Adrenal gland (tissue), 12 donors: ENCODE results near the gene WWOX. TPM values are rescaled to one million over a fixed set of nuclear protein-coding genes. Genes with fewer than 3 reads are reported as not detected.

ENCODE experiments used
- DNase-seq, 7 donors: peaks; one replicate each; pipeline ENCODE4 v3.0.0-alpha.2; 2019 to 2020
- H3K27ac ChIP-seq, 5 donors: fragments of 200-600 bp; sonication (generic) in 4 of 5; 1 replicate in 3 of 5; 2 replicates in 2 of 5; pipeline versions ENCODE4 v1.5.1 to v1.8.0; 2016 to 2020; ENCODE audit warnings: mild to moderate bottlenecking in 1 of 5
- H3K27me3 ChIP-seq: fragments of 200-600 bp; 2 replicates; pipeline ENCODE4 v1.8.0; 2021
- H3K36me3 ChIP-seq, 2 donors: fragments of 200-600 bp; replicated peaks in 1 of 2; 1 replicate in 1 of 2; 2 replicates in 1 of 2; pipeline versions ENCODE4 v1.5.1 to v1.8.0; 2018 to 2022
- H3K4me1 ChIP-seq, 2 donors: fragments of 200-600 bp; replicated peaks in 1 of 2; 1 replicate in 1 of 2; 2 replicates in 1 of 2; pipeline versions ENCODE4 v1.5.1 to v1.8.0; 2018 to 2021
- H3K4me3 ChIP-seq, 4 donors: fragments of 200-600 bp; sonication (generic) in 3 of 4; one replicate each; pipeline ENCODE4 v1.5.1; 2016 to 2018
- H3K9me3 ChIP-seq, 3 donors: fragments of 200-600 bp; sonication (generic) in 1 of 3; replicated peaks in 1 of 3; 1 replicate in 2 of 3; 2 replicates in 1 of 3; pipeline versions ENCODE4 v1.5.1 to v1.8.0; 2016 to 2021
- POLR2A ChIP-seq, 2 donors: fragments of 450-650 bp; IDR thresholded peaks; one replicate each; pipeline ENCODE4 v1.6.1; 2017; ENCODE audit warnings: antibody characterized with exemption in 2 of 2, mild to moderate bottlenecking in 2 of 2, moderate library complexity in 1 of 2
- WGBS, 4 donors: extraction: QIAGEN DNeasy Blood & Tissue Kit in 2 of 4; methylation state at CpG; one replicate each; pipeline versions ENCODE4 v1.1.5 to v1.1.7; 2013 to 2017; 5-methylcytosine and 5-hydroxymethylcytosine counted together
- intact Hi-C, 2 donors: fragments of 100-400 bp; cut with DNase I; formaldehyde crosslinking; loops; one replicate each; pipeline versions ENCODE4 v1.14.1 to v1.15.0; 2022 to 2023
- polyA plus RNA-seq, 3 donors: library from polyadenylated mRNA; stranded (reverse); fragments of 200-250 nt in 2 of 3; fragments of 350-450 nt in 1 of 3; fragmentation: Illumina TruSeq in 1 of 3; extraction: RNeasy Lipid Tissue Mini Kit (QIAGEN cat#74804) in 1 of 3; gene quantifications; one replicate each; pipeline ENCODE4 v1.2.3, GENCODE V29; 2013 to 2014
- total RNA-seq, 9 donors: library from RNA; depleted of rRNA in 4 of 9; stranded (reverse); fragments of >200 nt in 4 of 9; fragments of 120-200 nt in 1 of 9; fragmentation: NEBNext Ultra II Directional in 1 of 9; extraction: Animal tissue kit (Norgen Biotek cat#: 25700) in 1 of 9; gene quantifications; one replicate each; pipeline versions ENCODE4 v1.1.0 to v1.2.4, GENCODE V29; 2013 to 2023
- TF ChIP-seq, protein P1 (sequence below), 6 experiments: fragments of 450-650 bp in 4 of 6; fragments of 200-600 bp in 2 of 6; sonication (generic) in 1 of 6; IDR thresholded peaks; 1 replicate in 5 of 6; 2 replicates in 1 of 6; pipeline versions ENCODE4 v1.5.1 to v1.8.0; 2016 to 2021; ENCODE audit warnings: antibody characterized with exemption in 6 of 6, mild to moderate bottlenecking in 2 of 6, moderate library complexity in 1 of 6
- donor health status: healthy with polysubstance abuse.
- donor health status: Bipolar disorder and iron deficiency.
- donor health status: DM: yes; HTN: yes; CAD: no.
- donor health status: DM: no; HTN: no; CAD: no.
- donor health status: DM: no; HTN: no; CAD: no.
- donor health status: DM: yes; HTN: yes; CAD: no.

The WWOX gene
- total and polyA plus RNA-seq, 12 donors: 11.8 to 74.6 (median 20.5) TPM

DNA sequence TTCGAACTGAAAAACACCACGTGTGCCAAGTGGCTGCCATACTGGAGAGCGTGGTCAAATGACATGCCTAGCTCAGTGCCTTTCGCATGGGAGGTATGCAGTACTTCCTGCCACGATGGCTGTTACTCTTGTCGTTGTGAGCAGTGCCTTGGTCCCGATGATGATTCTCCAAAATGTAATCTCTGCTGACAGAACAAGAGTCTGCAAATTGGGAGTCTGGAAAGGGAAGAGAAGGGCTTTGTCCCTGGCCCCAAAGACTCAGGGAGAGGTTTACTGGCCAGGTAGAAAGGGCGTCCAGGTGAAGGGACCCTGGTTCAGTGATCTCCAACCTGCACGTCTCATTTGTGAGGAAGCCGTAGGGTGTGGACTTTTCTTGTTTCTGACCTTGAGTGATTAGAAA is 336.6 kb downstream of the WWOX start:
- Histone ChIP-seq H3K27me3 (no peaks in the 10 kb centered on the region), H3K36me3 (no peaks in the 10 kb centered on the region), H3K27ac (no peak overlapping the region), H3K9me3 (no peaks in the 10 kb centered on the region), H3K4me3 (no peak overlapping the region), H3K4me1 (no peaks in the 10 kb centered on the region)
- intact Hi-C loops: no loop called here
- DNase-seq: no peak
- WGBS, 4 donors: 85 to 94% (median 92%) methylated on average over 10 of the region's 10 CpGs
- no peak for TF ChIP-seq POLR2A (IDR thresholded peaks at IDR 0.05)
- TF ChIP-seq, protein P1, sequence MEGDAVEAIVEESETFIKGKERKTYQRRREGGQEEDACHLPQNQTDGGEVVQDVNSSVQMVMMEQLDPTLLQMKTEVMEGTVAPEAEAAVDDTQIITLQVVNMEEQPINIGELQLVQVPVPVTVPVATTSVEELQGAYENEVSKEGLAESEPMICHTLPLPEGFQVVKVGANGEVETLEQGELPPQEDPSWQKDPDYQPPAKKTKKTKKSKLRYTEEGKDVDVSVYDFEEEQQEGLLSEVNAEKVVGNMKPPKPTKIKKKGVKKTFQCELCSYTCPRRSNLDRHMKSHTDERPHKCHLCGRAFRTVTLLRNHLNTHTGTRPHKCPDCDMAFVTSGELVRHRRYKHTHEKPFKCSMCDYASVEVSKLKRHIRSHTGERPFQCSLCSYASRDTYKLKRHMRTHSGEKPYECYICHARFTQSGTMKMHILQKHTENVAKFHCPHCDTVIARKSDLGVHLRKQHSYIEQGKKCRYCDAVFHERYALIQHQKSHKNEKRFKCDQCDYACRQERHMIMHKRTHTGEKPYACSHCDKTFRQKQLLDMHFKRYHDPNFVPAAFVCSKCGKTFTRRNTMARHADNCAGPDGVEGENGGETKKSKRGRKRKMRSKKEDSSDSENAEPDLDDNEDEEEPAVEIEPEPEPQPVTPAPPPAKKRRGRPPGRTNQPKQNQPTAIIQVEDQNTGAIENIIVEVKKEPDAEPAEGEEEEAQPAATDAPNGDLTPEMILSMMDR (IDR thresholded peaks at IDR 0.05): no peak

DNA sequence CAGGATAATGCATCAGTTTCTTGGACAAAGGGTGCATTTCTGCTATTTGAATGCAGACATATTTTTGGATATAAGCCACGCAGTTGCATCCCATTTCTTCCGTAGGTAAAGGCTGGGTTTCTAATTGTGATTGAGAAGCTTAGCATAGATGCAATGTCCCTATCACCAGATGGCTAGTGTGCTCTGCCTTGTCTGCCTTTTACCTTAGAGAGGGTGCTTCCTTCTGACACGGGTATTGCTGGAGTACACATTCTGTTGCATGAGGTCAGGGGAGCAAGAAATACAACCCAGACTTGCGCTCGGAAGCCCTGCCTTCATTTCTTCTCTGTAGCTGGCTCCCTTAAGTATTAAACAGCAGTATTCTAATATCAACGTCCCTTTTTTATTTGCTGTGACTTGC is 337.4 kb downstream of the WWOX start:
- DNase-seq: no peak
- Histone ChIP-seq H3K27me3 (no peaks in the 10 kb centered on the region), H3K4me1 (no peaks in the 10 kb centered on the region), H3K4me3 (no peak overlapping the region), H3K36me3 (no peaks in the 10 kb centered on the region), H3K27ac (no peak overlapping the region), H3K9me3 (no peaks in the 10 kb centered on the region)
- TF ChIP-seq, protein P1 (IDR thresholded peaks at IDR 0.05): no peak
- TF ChIP-seq POLR2A (IDR thresholded peaks at IDR 0.05): no peak
- WGBS, 4 donors: 70 to 74% (median 73%) methylated on average over 6 of the region's 6 CpGs
- intact Hi-C loops: no loop called here

GRCh38 chr16:78437352-78437968 is 338.0 kb downstream of the WWOX start:
- H3K4me3 ChIP-seq: no peak overlapping the region
- TF ChIP-seq, protein P1 (IDR thresholded peaks at IDR 0.05): peak; percentile 42 to 85 (median 60)
- TF ChIP-seq POLR2A (IDR thresholded peaks at IDR 0.05): no peak
- intact Hi-C loops: no loop called here
- H3K27ac ChIP-seq: no peak overlapping the region
- no peaks in the 10 kb centered on the region for H3K4me1 ChIP-seq
- peak; percentile 17 to 54 (median 25) for DNase-seq
- H3K9me3 ChIP-seq: no peaks in the 10 kb centered on the region
- H3K27me3 ChIP-seq: no peaks in the 10 kb centered on the region
- no peaks in the 10 kb centered on the region for H3K36me3 ChIP-seq
- 48 to 52% (median 49%) methylated on average over 6 of the region's 6 CpGs for WGBS, 4 donors

- no peak for DNase-seq
- Histone ChIP-seq H3K4me1 (no peaks in the 10 kb centered on the region), H3K4me3 (no peak overlapping the region), H3K36me3 (no peaks in the 10 kb centered on the region), H3K27ac (no peak overlapping the region), H3K9me3 (no peaks in the 10 kb centered on the region), H3K27me3 (no peaks in the 10 kb centered on the region)
- intact Hi-C loops: no loop called here
- 77 to 91% (median 83%) methylated on average over 4 of the region's 4 CpGs for whole genome bisulfite sequencing, 4 donors
- TF ChIP-seq, protein P1 (IDR thresholded peaks at IDR 0.05): no peak
- TF ChIP-seq POLR2A (IDR thresholded peaks at IDR 0.05): no peak
Observed at GRCh38 chr16:78438219-78438618, 338.8 kb downstream of the WWOX start.
